NCI-H226 (cell line): Measurements from ENCODE around the gene CLCN1.

ENCODE experiments used
- DNase-seq: peaks from one replicate; pipeline ENCODE4 v3.0.0-alpha.2; 2015

CLCN1 gene

DNA sequence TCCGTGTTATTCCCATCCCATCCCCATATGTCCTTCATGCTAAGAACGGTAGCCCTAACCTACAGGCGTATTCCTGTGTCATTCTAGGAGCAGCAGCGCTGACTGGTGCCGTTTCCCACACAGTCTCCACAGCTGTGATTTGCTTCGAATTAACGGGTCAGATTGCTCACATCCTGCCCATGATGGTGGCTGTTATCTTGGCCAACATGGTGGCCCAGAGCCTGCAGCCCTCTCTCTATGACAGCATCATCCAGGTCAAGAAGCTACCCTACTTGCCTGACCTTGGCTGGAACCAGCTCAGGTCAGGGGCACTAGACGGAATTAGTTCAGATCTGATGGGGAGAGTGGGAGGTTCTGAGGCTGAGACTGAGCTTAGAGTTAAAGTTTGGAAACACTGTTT lies 25.9 kb downstream of the CLCN1 start:
- no peak for DNase-seq

DNA sequence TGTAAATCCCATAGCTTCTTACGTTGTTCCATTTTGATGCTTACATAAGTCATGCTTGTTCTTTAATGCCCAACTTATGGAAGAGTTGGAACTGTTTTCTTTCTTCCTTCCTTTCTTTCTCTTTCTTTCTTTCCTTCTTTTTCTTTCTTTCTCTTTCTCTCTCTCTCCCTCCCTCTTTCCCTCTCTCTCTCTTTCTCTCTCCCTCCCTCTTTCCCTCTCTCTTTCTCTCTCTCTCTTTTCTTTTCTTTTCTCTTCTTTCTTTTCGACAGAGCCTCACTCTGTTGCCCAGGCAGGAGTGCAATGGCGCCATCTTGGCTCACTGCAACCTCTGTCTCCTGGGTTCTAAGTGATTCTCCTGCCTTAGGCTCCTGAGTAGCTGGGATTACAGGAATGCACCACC lies 27.7 kb downstream of the CLCN1 start:
- no peak for DNase-seq

DNA sequence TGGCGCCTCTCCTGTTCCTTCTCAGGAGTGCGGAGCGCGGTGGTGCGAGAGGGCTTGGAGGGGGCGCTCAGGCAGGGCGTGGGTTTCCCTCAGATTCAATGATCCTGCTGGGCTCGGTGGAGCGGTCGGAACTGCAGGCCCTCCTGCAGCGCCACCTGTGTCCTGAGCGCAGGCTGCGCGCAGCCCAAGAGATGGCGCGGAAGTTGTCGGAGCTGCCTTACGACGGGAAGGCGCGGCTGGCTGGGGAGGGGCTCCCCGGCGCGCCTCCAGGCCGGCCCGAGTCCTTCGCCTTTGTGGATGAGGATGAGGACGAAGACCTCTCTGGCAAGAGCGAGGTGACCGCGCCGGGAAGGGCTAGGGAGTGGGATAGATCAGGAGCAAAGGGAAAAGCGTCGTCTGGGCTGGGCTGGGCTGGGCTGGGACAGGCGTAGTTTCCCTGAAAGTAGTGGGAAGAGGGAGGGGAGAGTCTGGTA lies 29.6 kb downstream of the CLCN1 start:
- DNase-seq, result no peak

DNA sequence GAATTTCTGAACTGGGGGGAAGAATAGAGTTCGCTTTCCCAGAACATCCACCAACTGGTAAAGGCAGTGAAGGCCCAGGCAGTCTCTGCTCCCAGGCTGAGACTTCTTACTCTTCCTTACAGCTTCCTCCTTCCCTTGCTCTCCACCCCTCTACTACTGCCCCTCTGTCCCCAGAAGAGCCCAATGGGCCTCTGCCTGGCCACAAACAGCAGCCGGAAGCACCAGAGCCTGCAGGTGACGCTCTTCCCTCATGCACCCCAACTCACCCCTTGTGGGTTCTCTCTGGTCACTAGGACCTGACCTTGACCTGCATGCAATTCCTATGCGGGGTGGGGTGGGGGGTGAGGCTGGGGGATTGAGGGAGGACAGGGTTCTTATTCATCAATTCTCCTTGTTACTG lies 30.1 kb downstream of the CLCN1 start:
- DNase-seq, result no peak

DNA sequence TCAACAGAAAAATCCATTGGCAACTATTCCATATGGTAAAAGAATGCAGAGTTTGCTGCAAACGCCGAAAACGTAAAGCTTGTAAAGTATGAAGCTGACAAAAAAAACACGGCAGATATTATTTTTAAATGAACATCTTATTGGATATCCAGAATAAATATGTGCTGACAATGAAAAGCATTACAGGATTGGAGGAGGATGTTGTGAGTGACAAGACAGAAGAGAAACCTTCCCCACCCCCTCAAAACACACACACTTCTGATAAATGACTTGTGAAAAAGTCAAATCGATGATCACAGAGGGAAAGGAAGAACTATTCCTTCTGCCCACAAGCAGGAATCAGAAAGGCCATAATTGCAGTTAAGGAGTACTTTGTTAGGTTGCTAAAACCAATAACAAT lies 32.0 kb downstream of the CLCN1 start:
- DNase-seq, result no peak

DNA sequence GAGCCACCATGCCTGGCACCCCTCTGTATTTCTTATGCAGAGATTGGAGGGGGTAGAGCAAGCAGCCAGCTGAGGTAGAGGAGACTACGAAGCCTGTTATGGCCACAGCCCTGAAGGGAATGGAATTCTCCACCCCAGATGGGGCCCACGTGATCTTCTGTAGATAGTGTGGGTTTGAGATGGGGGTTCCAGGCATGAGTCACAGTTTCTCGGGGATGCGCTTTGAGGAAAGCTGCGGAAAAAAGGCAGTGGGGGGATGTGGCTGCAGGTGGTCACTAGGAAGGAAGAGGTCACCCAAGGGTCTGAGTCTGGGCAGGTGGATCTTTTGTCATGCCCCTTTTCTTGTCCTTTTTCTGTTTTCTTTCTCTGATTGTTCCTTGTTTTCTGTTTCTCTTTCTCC lies 35.1 kb downstream of the CLCN1 start:
- no peak for DNase-seq

DNA sequence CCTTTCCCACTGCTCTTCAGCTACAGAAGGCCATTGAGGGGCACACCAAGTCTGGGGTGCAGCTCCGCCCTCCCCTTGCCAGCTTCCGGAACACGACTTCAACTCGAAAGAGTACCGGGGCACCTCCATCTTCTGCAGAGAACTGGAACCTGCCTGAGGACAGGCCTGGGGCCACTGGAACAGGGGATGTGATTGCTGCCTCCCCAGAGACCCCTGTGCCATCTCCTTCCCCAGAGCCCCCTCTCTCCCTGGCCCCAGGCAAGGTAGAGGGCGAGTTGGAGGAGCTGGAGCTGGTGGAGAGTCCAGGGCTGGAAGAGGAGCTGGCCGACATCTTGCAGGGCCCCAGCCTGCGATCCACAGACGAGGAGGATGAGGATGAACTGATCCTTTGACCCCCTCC lies 35.7 kb downstream of the CLCN1 start:
- DNase-seq, result no peak

DNA sequence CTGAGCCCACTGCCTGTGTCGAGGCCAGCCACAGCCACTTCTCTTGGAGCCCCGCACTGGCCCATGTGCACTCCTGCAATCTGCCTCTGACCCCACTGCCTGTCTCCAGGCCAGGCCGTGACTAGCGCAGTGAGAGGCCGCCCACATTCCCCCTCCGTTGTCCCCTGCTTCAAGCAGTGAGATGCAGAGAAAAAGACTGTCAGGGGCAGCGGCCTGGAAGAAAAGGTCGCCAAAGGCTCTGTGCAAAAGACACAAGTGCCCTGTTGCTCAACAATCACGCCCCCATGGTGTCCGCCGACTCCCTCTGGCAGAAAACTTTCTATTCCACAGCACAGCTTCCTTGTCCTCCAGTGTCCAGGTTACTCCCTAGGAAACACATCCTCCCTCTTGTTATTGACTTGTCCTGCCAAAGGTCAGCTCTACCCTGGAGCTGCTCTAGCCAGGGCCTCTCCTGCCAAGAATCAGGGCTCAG lies 36.7 kb downstream of the CLCN1 start:
- DNase-seq, result no peak

DNA sequence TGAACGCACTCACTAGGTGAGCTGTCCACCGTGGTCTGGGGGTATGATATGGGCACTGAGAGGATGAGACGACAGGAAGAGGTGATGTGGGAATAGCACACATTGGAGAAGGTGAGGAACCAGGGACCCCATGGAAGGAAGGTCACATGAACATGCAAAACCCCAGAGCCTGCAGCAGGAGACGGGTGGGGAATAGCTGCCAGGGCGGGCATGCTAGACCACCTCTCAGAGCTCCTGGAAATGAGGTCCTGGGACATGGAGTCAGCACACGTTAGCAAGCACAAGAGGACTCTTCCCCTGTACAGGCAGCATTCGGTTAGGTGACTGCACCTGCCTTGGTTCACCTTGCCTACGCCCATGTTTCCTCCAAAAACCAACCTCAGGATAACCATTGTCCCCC lies 38.5 kb downstream of the CLCN1 start:
- DNase-seq, result no peak

DNA sequence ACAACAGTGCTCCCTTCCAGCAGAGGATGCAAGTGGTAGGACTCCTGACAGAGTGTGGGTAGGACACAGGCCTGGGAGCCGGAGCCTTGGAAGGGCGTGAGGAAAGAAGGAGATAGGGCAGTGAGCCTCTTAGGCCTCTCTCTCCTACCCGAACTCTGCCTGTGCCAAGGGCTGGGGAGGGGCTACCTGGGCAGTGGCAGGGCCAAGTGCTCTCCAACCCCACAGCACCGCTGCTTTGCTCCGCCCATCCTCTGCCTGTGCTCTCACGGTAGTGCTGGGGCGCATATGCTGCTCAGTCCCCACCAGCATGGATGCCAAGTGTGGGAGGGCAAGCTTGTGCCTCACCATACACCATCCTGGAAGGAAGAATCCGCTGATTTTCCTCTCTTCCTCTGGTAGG lies 39.1 kb downstream of the CLCN1 start:
- DNase-seq, result no peak

DNA sequence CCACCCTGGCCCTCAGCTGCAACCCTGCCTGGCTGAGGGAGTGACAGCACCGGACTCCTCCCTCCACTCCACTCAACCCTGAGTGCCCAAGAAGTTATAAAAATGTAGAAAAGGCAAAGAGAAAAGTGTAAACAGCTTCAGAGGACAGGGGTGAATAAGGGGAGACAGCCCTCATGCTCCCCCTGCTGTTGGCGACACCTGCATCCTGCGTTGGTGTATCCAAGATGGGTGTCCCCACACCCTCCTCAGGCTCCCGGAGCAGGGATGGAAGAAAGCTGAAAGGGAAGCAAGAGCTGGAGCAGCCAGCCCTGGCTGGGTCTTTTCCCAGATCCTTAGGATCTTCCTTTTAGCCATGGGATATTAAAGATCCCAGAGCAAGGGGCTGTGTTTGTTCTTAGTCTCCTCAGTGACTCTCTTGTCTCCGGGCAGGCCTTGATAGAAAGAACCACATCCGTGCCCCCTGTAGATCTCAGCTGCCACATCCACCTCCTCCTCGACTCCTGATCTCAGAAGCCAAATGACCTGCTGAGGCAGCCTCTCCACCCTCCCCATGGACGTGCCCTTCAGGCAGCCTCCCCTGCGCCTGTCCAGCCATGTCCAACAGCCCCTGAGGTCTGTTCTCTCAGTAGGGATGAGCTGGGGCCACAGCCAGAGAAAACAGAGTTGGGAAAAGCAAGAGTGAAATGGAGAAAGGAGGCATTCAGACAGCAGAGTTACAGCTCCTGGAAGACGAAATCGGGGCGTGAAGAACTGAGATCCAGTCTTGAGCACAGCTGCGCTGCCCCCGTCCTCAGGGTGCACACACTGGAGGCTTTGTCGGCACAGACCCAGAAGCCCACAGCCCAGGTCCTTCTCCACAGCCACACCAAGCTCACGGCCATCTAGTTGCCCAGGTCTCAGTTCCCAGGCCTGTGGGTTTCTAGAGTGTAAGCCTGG lies 39.8 kb downstream of the CLCN1 start:
- no peak for DNase-seq

DNA sequence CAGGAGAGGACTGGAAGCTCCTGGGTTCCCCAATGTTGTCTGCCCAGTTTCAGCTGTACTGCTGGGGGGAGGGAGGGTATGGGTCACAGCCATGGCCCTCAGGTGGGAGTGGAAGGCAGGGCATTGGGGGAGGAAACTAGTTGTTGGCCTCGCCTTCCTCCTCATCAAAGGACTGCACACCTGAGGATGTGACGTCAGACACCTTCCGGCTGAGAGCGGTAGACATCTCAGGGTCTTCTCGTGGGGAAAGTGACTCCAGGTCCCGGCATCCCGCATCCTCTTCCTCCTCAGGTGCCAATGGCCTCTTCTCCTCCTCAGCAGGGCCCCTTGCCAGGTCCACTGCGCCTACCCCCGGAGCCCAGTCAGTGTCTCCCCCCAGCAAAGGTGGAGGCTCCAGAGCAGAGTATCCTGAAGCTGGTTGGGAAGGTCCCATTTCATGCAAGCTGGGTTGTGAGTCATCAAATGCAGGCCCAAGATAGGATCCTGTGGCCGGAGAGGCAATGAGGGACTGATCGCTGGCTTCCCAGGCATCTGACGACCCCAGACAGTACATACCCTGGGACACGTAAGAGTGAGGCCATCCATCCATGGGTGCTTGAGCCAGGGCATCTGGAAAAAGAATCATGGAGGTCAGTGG lies 40.6 kb downstream of the CLCN1 start:
- no peak for DNase-seq

DNA sequence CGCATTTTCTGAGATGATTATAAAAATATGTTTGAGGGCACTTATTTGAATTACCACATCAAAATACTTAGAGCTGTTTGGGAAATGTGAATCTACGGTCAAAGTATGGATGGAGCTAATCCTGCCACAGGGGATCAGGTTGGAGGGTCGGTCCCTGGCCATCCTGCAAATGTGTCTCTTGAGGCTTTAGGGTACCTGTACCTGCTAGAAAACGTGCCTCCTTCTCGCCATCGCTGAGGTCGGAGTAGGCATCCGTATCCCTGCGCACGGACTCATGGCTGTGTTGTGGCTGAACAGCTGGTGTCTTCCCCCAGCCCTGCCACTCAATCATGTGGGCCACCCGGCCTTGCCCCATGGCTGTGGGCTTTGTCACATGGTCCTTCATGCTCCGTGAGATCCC lies 42.7 kb downstream of the CLCN1 start:
- DNase-seq, result no peak

DNA sequence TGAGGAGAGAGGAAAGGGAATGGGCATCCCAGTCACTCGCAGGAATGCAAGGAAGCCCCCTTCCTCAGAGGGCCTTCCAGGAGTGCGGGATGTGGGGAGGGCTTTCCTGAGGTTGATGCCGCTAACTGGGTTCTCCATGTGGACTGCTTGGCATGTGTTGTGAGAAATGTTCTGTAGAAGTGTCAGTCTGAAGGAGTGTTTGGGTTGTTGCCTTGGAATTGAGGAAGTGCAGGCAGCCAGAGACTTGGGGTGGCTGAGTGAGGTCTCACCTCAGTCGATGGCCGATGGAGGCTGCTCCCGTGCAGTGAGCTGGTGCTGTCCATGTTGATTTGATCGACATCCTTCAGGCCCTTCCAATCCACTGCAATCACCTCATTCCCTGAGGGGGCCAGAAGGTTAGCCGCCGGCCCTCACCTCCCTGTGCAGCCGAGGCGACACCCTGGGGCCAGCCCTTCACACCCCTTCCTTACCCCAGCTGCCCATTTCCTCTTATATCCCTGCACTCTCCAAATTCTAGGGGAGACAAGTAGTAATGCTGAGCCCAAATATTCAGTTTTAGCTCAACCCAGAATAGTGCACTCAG lies 44.0 kb downstream of the CLCN1 start:
- no peak for DNase-seq

DNA sequence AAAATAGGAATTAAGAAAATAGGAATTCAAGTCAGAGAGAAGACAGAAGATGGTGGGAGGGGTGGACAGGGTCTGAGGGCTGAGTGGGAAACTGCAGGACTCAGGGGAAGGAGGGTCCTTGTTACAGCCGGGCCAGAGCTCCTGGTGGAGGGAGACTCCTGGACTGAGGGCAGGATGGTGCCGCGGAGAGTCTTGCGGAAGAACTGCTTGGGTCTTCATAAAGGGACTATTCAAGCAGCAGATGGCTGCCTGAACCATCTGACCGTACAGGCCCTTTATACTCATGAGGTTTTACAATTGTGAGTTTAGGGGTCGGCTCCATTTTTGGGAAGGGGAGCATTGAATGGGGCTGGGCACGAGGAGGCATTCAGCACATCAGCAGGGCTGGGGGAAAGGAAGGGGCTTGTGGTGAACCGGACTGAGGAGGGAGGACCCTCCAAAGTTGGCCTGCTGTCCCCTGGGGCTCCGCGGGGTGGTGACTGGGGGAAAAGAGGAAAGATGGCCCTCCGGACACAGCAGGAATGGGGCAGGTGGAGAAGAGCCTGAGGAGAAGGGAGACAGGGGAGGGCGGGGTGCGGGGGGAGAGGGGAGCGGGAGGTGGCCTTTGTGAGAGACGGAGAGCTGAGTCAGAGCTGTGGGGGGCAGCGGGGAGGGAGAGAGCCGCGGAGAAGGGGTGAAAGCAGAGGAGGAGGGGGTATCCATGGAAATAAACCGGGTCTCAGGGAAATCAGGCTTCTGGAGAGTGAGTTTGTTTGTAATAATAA lies 45.1 kb downstream of the CLCN1 start:
- DNase-seq, result no peak

DNA sequence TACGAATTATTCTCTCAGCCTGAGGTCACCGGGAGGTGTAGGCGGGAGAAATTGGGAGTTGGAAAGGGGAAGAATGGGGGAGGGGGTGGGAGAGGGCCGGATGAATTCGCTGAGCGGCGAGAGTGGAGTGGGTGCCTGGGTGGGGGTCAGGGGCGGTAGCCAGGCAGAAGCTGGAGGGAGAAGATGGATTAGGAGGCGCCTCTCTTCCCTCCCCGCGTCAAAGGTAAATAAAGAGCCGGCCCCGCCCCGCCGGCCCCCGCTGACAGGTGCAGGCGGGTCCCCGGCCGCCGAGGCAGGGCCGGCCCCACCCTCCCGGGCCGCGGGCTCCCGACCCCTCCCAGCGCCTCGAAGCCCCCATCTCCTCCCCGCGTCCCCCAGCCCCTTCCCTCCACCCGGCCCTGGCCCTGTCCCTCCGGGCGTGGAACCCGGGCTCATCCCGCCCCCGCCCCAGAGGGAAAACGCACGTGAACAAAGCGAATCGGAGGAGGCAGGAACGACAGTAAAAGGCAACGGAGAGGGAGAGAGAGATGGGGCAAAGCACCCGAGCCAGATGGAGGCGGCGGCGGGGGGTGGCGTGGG lies 45.7 kb downstream of the CLCN1 start:
- no peak for DNase-seq

DNA sequence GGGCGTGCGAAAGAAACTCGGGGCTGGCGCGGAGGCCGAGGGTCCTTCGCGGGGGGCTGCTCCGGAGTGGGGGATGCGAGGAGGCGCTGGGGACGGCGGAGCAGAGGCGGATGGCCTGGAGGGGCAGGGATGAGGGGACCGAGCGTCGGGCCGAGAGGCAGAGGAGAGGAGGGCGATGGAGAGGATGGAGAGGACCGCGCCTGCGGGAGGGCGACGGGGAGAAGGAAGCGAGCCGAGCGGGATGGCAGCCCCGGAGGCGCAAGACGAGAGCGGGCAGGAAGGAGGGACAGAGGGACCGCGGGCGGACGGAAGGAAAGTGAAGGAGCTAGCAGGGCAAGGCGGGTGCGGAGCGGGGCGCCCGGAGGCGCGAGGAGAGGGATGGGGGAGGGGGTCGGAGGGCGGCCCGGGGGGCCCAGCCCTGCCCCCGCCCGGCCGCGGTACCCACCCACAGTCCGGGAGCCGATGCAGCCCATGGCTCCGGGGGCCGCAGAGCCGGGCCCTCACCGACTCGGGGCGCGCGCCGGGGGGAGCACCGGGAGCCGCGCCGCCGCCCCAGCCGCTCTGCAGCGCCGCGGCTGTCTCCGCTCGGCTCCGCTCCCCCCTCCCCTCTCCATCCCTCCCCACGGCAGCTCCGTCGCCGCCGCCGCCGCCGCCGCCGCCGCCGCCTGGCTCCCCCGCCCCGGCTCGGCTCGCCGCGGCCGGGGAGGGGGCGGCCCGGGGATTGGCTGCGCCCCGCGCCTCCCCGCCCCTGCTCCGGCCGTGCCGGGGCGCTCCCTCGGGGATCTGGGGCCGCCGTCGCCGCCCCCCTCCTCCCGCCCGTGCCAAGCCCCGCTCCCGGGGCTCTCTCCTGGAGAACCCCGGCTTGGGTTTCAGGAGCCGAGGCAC lies 46.5 kb downstream of the CLCN1 start, which contains the start of gene FAM131B:
FAM131B (minus strand) TSS at position 583 of the 885 bp plus-strand sequence; CDS start at position 473, 110 bp downstream.
- no peak for DNase-seq

DNA sequence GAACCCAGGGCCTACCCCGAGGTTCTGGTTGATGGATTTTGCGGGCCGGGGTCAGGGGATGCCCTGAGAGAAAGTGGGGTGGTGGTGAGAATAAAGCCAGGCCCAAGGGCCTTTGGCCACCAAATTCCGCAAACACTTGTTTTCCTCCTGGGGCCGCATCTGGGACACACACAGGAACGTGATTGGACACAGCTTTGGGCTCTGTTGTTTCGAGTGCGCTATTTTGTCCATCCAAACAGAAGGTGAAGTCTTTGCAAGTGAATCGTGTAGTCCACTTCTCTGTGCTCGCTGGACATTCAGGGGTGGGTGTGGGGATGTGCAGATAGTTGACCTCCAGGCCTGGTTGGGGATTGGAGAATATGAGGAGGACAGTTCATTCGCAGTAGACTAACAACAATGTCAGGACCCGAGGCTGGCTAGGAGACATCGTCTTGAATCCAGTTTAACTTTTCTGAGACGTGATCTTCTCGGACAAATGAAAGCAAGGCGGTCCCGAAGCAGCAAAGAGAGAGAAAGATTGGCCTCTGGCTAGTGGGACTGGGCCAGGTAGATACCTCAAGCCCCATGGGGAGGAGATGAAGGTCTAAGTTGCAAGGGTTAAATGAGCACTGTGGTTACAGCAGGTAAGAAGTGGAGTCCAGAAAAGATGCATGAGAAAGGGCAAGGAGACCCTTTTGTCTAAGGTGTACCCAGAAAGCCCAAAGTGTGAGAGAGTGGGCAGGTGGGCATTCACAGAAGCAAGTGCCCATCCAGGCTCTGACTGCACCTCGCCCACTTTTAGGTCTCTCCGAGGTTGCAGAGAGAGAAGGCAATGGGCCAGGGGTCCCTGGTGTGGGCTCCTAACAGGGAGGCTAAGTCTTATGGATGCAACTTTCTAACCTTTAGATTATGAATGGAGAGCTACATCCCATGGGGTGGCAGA lies 47.4 kb downstream of the CLCN1 start:
- DNase-seq, result no peak

DNA sequence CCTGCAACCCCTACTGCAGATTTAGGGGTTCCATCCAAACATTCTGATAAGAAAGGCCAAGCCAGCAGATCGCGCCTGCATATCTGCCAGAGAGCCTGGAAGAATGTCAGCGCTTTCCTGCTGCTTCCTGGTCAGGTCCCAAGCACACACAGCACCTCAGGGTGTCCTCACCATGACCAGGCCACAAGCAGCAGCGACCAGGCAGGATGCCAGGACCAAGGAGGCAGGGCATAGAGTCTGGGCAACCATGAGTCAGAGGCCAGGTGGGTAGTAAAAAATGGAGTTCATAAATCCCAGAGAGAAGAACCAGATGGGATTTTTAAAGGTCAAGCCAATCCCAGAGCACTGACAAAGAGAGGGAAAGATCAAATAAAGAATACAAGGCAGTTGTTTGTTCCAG lies 52.1 kb downstream of the CLCN1 start:
- DNase-seq, result no peak

DNA sequence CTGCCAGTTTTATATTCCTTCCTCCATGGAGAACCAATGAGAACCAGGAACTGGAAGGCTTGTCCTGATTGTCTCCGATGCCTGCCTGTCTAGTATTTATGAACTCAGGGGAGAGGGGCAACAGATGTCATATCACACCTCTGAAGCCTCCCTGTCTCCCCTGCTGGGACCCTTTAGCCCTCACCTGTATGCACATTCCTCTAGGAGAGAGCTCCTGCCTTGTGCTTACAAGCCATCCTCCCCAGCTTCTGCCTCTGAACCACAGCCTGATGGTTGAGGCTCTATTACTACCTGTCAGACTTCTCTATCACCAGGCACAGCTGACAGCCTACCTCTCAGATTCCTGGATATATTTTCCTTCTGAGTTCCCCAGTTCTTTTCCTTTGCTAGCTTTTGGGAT lies 52.5 kb downstream of the CLCN1 start:
- DNase-seq, result no peak
